ENCODE measurements around the gene TCEAL7. TPM values are rescaled to one million over a fixed set of nuclear protein-coding genes. Genes with fewer than 3 reads are reported as not detected.

Gene TCEAL7
- total RNA-seq, 1 donor from 2014 or later, result 13.4 TPM

GRCh38 chrX:103376979-103377324 lies 46.9 kb downstream of the TCEAL7 start:
- no peaks in the 10 kb centered on the region for H3K27me3 Mint-ChIP-seq (ENCODE audit: unreplicated experiment)
- peaks cover 10% of the 10 kb centered on the region for H3K36me3 Mint-ChIP-seq (ENCODE audit: unreplicated experiment)
- peaks cover 14% of the 10 kb centered on the region for H3K4me1 Mint-ChIP-seq (ENCODE audit: unreplicated experiment)
- H3K9me3 Mint-ChIP-seq (ENCODE audit: unreplicated experiment), result peaks cover 5% of the 10 kb centered on the region
- no peak for TF ChIP-seq CTCF (IDR thresholded peaks at IDR 0.05)
- peak overlapping the region; percentile 85 for H3K4me3 Mint-ChIP-seq (ENCODE audit: unreplicated experiment)
- H3K27ac Mint-ChIP-seq (ENCODE audit: unreplicated experiment), result peak overlapping the region; percentile 88
- no peak for DNase-seq (ENCODE audit: extremely low spot score, unreplicated experiment)

DNA sequence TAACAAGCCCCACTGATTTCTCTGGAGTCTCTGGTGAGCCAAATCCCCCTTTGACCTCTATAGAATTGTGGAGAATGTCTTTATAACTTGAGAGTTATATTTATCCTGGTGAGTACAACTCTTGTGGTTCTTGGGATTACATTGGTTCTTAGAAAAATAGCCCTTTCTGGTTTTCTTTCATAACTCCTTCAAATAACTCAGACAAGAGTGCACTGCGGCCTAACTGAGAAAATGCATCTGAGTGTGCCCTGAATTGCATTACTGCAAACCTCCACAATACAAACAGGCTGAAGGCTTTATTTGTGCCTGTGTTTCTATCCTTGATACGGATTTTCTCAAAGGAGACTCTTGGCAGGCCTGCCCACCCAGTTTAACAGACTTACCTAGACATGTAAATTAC lies 49.0 kb downstream of the TCEAL7 start:
- no peak for TF ChIP-seq CTCF (IDR thresholded peaks at IDR 0.05)
- no peak for DNase-seq (ENCODE audit: extremely low spot score, unreplicated experiment)
- Mint-ChIP-seq H3K27ac (ENCODE audit: unreplicated experiment) (peak overlapping the region; percentile 65), H3K9me3 (ENCODE audit: unreplicated experiment) (peaks cover 5% of the 10 kb centered on the region), H3K27me3 (ENCODE audit: unreplicated experiment) (no peaks in the 10 kb centered on the region), H3K36me3 (ENCODE audit: unreplicated experiment) (peaks cover 10% of the 10 kb centered on the region), H3K4me1 (ENCODE audit: unreplicated experiment) (peaks cover 14% of the 10 kb centered on the region), H3K4me3 (ENCODE audit: unreplicated experiment) (no peak overlapping the region)

Other genes starting within 250 kb of the TCEAL7 start
- not detected in 2 replicates for gene NXF3, start 237.1 kb upstream of the TCEAL7 start, total RNA-seq
- gene BEX4, start 115.1 kb upstream of the TCEAL7 start, total RNA-seq, result 50.9 and 51.9 TPM in 2 replicates
- gene TCEAL8, start 75.1 kb upstream of the TCEAL7 start, total RNA-seq, result 86.2 and 88.2 TPM in 2 replicates
- gene TCEAL5, start 53.5 kb upstream of the TCEAL7 start, total RNA-seq, result not detected in 2 replicates
- gene BEX2, start 19.2 kb upstream of the TCEAL7 start, total RNA-seq, result 4.0 and 4.1 TPM in 2 replicates
- gene TCEAL9, start 26.3 kb downstream of the TCEAL7 start, total RNA-seq, result 77.0 and 90.1 TPM in 2 replicates
- 216 and 224 TPM in 2 replicates for gene BEX3, start 46.3 kb downstream of the TCEAL7 start, total RNA-seq
- 0.24 and 0.68 TPM in 2 replicates for gene RAB40A, start 189.2 kb downstream of the TCEAL7 start, total RNA-seq

All from osteocyte (in vitro differentiated cells).